ENCODE data around the gene COBL.

The COBL gene

GRCh38 chr7:51316666-51317581 lies at the start of gene COBL:
COBL (minus strand) TSS chr7:51316809; CDS start chr7:51316633, 176 bp downstream.
- DNase-seq (ENCODE audit: low read depth), result no peak

GRCh38 chr7:51366172-51366728 lies 49.6 kb upstream of the COBL start:
- no peak for DNase-seq (ENCODE audit: low read depth)

- no peak for DNase-seq (ENCODE audit: low read depth)
Measured at GRCh38 chr7:51357821-51358220, 41.2 kb upstream of the COBL start.

- no peak for DNase-seq (ENCODE audit: low read depth)
Measured at GRCh38 chr7:51356849-51357516, 40.4 kb upstream of the COBL start.

- no peak for DNase-seq (ENCODE audit: low read depth)
Measured at GRCh38 chr7:51354897-51355296, 38.3 kb upstream of the COBL start.

- no peak for DNase-seq (ENCODE audit: low read depth)
Measured at GRCh38 chr7:51354434-51354833, 37.8 kb upstream of the COBL start.

- DNase-seq (ENCODE audit: low read depth), result no peak
Measured at GRCh38 chr7:51352174-51353100, 35.8 kb upstream of the COBL start.

- no peak for DNase-seq (ENCODE audit: low read depth)
Measured at GRCh38 chr7:51351661-51352060, 35.1 kb upstream of the COBL start.

GRCh38 chr7:51350546-51350896 lies 33.9 kb upstream of the COBL start:
- no peak for DNase-seq (ENCODE audit: low read depth)

- DNase-seq (ENCODE audit: low read depth), result no peak
Measured at GRCh38 chr7:51349820-51350545, 33.4 kb upstream of the COBL start.

GRCh38 chr7:51346126-51346525 lies 29.5 kb upstream of the COBL start:
- DNase-seq (ENCODE audit: low read depth), result no peak

- no peak for DNase-seq (ENCODE audit: low read depth)
Measured at GRCh38 chr7:51344406-51345138, 28.0 kb upstream of the COBL start.

- no peak for DNase-seq (ENCODE audit: low read depth)
Measured at GRCh38 chr7:51340936-51341335, 24.3 kb upstream of the COBL start.

GRCh38 chr7:51340029-51340838 lies 23.6 kb upstream of the COBL start:
- no peak for DNase-seq (ENCODE audit: low read depth)

- no peak for DNase-seq (ENCODE audit: low read depth)
Measured at GRCh38 chr7:51335057-51335456, 18.4 kb upstream of the COBL start.

- no peak for DNase-seq (ENCODE audit: low read depth)
Measured at GRCh38 chr7:51329696-51330263, 13.2 kb upstream of the COBL start.

- DNase-seq (ENCODE audit: low read depth), result no peak
Measured at GRCh38 chr7:51328351-51328801, 11.8 kb upstream of the COBL start.

- DNase-seq (ENCODE audit: low read depth), result no peak
Measured at GRCh38 chr7:51327287-51327717, 10.7 kb upstream of the COBL start.

GRCh38 chr7:51326656-51327286 lies 10.2 kb upstream of the COBL start:
- DNase-seq (ENCODE audit: low read depth), result no peak

Measured in CMK (cell line).